ENCODE data around the gene CRADD.

- no peak for TF ChIP-seq CTCF (IDR thresholded peaks at IDR 0.05)
- TF ChIP-seq POLR2A (IDR thresholded peaks at IDR 0.05): no peak
Observed at GRCh38 chr12:93712200-93712599, 35.0 kb downstream of the CRADD start.

Measured in thyroid gland (tissue), 4 donors.